BLaER1 treated with 17β-estradiol and CSF1 and Interleukin-3, amounts not matched to agents 10 nM and 100 nM (cell line): ENCODE measurements around the gene OCEL1.

Experiments
- H3K27ac ChIP-seq, 11 experiments: shearing (Covaris generic); formaldehyde crosslinking; 2 replicates each; pipeline ENCODE4 v1.8.1; 2022
- H3K27me3 ChIP-seq, 11 experiments: shearing (Covaris generic); formaldehyde crosslinking; 2 replicates each; pipeline ENCODE4 v1.8.1; 2022
- H3K36me3 ChIP-seq, 11 experiments: shearing (Covaris generic); formaldehyde crosslinking; 2 replicates each; pipeline ENCODE4 v1.8.1; 2022
- H3K4me1 ChIP-seq, 10 experiments: shearing (Covaris generic); formaldehyde crosslinking; 2 replicates each; pipeline ENCODE4 v1.8.1; 2022
- H3K4me2 ChIP-seq, 11 experiments: shearing (Covaris generic); formaldehyde crosslinking; 2 replicates each; pipeline ENCODE4 v1.8.1; 2022
- H3K4me3 ChIP-seq, 10 experiments: shearing (Covaris generic); formaldehyde crosslinking; 2 replicates each; pipeline ENCODE4 v1.8.1; 2022
- H3K9ac ChIP-seq, 11 experiments: shearing (Covaris generic); formaldehyde crosslinking; 2 replicates each; pipeline ENCODE4 v1.8.1; 2022
- H3K9me3 ChIP-seq, 11 experiments: shearing (Covaris generic); formaldehyde crosslinking; replicated peaks in 1 of 11; 2 replicates each; pipeline ENCODE4 v1.8.1; 2022
- H4K20me1 ChIP-seq, 11 experiments: shearing (Covaris generic); formaldehyde crosslinking; 2 replicates each; pipeline ENCODE4 v1.8.1; 2022
- Cebpa-rat ChIP-seq, 11 experiments: shearing (Covaris generic); IDR thresholded peaks; 2 replicates each; pipeline ENCODE4 v1.8.1; 2022

Gene OCEL1

GRCh38 chr19:17205237-17206140 is 20.5 kb upstream of the OCEL1 start:
- no peaks in the 10 kb centered on the region for H3K9me3 ChIP-seq
- H3K4me3 ChIP-seq = no peak overlapping the region
- peaks cover 0 to 72% (median 14%) of the 10 kb centered on the region in 11 experiments; a peak in 15 of 22 replicates for H4K20me1 ChIP-seq
- peaks cover 77 to 99% (median 83%) of the 10 kb centered on the region in 11 experiments for H3K36me3 ChIP-seq
- TF ChIP-seq Cebpa-rat (IDR thresholded peaks at IDR 0.05) = no peak
- peak overlapping the region in 1 of 11 experiments; percentile 31; a peak in 1 of 22 replicates for H3K9ac ChIP-seq
- no peak overlapping the region for H3K27ac ChIP-seq
- peaks cover 17 to 55% (median 36%) of the 10 kb centered on the region in 10 experiments for H3K4me1 ChIP-seq
- H3K27me3 ChIP-seq = no peaks in the 10 kb centered on the region
- peak overlapping the region in 7 of 11 experiments; percentile 6 to 34 (median 28); a peak in 8 of 22 replicates for H3K4me2 ChIP-seq

- 0 out of 22 replicates have a peak overlapping the region, but pooled peaks of 1 of the 11 experiments have one; percentile 25 for H3K27ac ChIP-seq
- no peak for TF ChIP-seq Cebpa-rat (IDR thresholded peaks at IDR 0.05)
- no peak overlapping the region for H3K4me3 ChIP-seq
- peak overlapping the region in 5 of 11 experiments; percentile 21 to 62 (median 45); a peak in 8 of 22 replicates for H3K4me2 ChIP-seq
- H3K4me1 ChIP-seq = peaks cover 17 to 65% (median 47%) of the 10 kb centered on the region in 10 experiments
- H3K9ac ChIP-seq = peak overlapping the region in 1 of 11 experiments; percentile 19; a peak in 2 of 22 replicates
- H4K20me1 ChIP-seq = peaks cover 0 to 58% (median 14%) of the 10 kb centered on the region in 11 experiments; a peak in 15 of 22 replicates
- H3K27me3 ChIP-seq = no peaks in the 10 kb centered on the region
- H3K36me3 ChIP-seq = peaks cover 76 to 99% (median 83%) of the 10 kb centered on the region in 11 experiments
- H3K9me3 ChIP-seq = no peaks in the 10 kb centered on the region
Measured at GRCh38 chr19:17206736-17207581, 19.1 kb upstream of the OCEL1 start.

GRCh38 chr19:17209126-17210036 is 16.6 kb upstream of the OCEL1 start:
- peak overlapping the region in 8 of 11 experiments; percentile 25 to 47 (median 36); a peak in 14 of 22 replicates for H3K9ac ChIP-seq
- peaks cover 68 to 91% (median 78%) of the 10 kb centered on the region in 11 experiments for H3K36me3 ChIP-seq
- H4K20me1 ChIP-seq = peaks cover 0 to 41% (median 9%) of the 10 kb centered on the region in 11 experiments; a peak in 13 of 22 replicates

GRCh38 chr19:17210296-17210695 is 15.7 kb upstream of the OCEL1 start:
- H4K20me1 ChIP-seq = peaks cover 0 to 35% (median 9%) of the 10 kb centered on the region in 11 experiments; a peak in 13 of 22 replicates
- no peak overlapping the region; a peak in 1 of 22 replicates for H3K9ac ChIP-seq
- peak overlapping the region in 10 of 11 experiments; percentile 27 to 85 (median 70); a peak in 18 of 22 replicates for H3K4me2 ChIP-seq
- H3K4me1 ChIP-seq = peaks cover 25 to 82% (median 65%) of the 10 kb centered on the region in 10 experiments
- TF ChIP-seq Cebpa-rat (IDR thresholded peaks at IDR 0.05) = no peak
- H3K27ac ChIP-seq = peak overlapping the region in 2 of 11 experiments; percentile 9 to 22; a peak in 2 of 22 replicates
- peaks cover 58 to 81% (median 70%) of the 10 kb centered on the region in 11 experiments for H3K36me3 ChIP-seq
- no peaks in the 10 kb centered on the region for H3K27me3 ChIP-seq
- no peak overlapping the region for H3K4me3 ChIP-seq
- no peaks in the 10 kb centered on the region for H3K9me3 ChIP-seq

More at GRCh38 chr19:17209126-17210036, 16.6 kb upstream of the OCEL1 start:
- Histone ChIP-seq H3K9me3 (no peaks in the 10 kb centered on the region), H3K27me3 (no peaks in the 10 kb centered on the region), H3K4me3 (no peak overlapping the region), H3K27ac (peak overlapping the region in 8 of 11 experiments; percentile 31 to 57 (median 43); a peak in 13 of 22 replicates), H3K4me2 (peak overlapping the region; percentile 27 to 85 (median 66); a peak in 21 of 22 replicates), H3K4me1 (peaks cover 20 to 82% (median 62%) of the 10 kb centered on the region in 10 experiments)
- no peak for TF ChIP-seq Cebpa-rat (IDR thresholded peaks at IDR 0.05)

GRCh38 chr19:17211547-17212446 is 14.2 kb upstream of the OCEL1 start:
- Histone ChIP-seq H3K9me3 (no peaks in the 10 kb centered on the region), H3K27me3 (no peaks in the 10 kb centered on the region), H3K9ac (peak overlapping the region in 1 of 11 experiments; percentile 36; a peak in 1 of 22 replicates), H3K4me1 (peaks cover 31 to 74% (median 64%) of the 10 kb centered on the region in 10 experiments), H3K36me3 (peaks cover 50 to 72% (median 63%) of the 10 kb centered on the region in 11 experiments), H4K20me1 (peaks cover 0 to 24% (median 7%) of the 10 kb centered on the region in 11 experiments; a peak in 11 of 22 replicates), H3K4me2 (peak overlapping the region in 7 of 11 experiments; percentile 60 to 85 (median 75); a peak in 11 of 22 replicates), H3K27ac (no peak overlapping the region), H3K4me3 (no peak overlapping the region)
- TF ChIP-seq Cebpa-rat (IDR thresholded peaks at IDR 0.05) = no peak

GRCh38 chr19:17213334-17213733 is 12.7 kb upstream of the OCEL1 start:
- TF ChIP-seq Cebpa-rat (IDR thresholded peaks at IDR 0.05) = no peak
- no peak overlapping the region for H3K9ac ChIP-seq
- no peaks in the 10 kb centered on the region for H3K9me3 ChIP-seq
- peak overlapping the region in 6 of 11 experiments; percentile 13 to 99 (median 92); a peak in 9 of 22 replicates for H3K4me2 ChIP-seq
- H3K4me3 ChIP-seq = no peak overlapping the region
- peaks cover 57 to 78% (median 69%) of the 10 kb centered on the region in 11 experiments for H3K36me3 ChIP-seq
- peak overlapping the region in 1 of 11 experiments; percentile 9; a peak in 1 of 22 replicates for H3K27ac ChIP-seq
- H4K20me1 ChIP-seq = peaks cover 0 to 20% (median 7%) of the 10 kb centered on the region in 11 experiments; a peak in 9 of 22 replicates
- H3K4me1 ChIP-seq = peaks cover 31 to 66% (median 62%) of the 10 kb centered on the region in 10 experiments
- no peaks in the 10 kb centered on the region for H3K27me3 ChIP-seq
